ENCODE results near the gene ADAMTS19.

ADAMTS19 gene

GRCh38 chr5:129770024-129770820, 310.1 kb downstream of the ADAMTS19 start:
- no peak for DNase-seq

GRCh38 chr5:129771058-129771838, 311.1 kb downstream of the ADAMTS19 start:
- DNase-seq: peak; percentile 35

GRCh38 chr5:129773376-129773775, 313.3 kb downstream of the ADAMTS19 start:
- DNase-seq: no peak

GRCh38 chr5:129781594-129781993, 321.5 kb downstream of the ADAMTS19 start:
- no peak for DNase-seq
